Tracheal epithelial cell (primary cell): Measurements from ENCODE around the gene THYN1. TPM values are rescaled to one million over a fixed set of nuclear protein-coding genes. Genes with fewer than 3 reads are reported as not detected.

ENCODE experiments used
- total RNA-seq: library from RNA; depleted of rRNA; stranded (reverse); fragments of >200 nt; gene quantifications from 2 replicates; pipeline ENCODE4 v1.2.1, GENCODE V29; 2014

THYN1 gene
- 62.9 and 74.7 TPM in 2 replicates for total RNA-seq

GRCh38 chr11:134253188-134253993, at the start of gene THYN1, which contains the start of gene ACAD8:
TSS of gene THYN1 (minus strand) at chr11:134253352. CDS start at chr11:134252882, 470 bp downstream.
TSS of gene ACAD8 (plus strand) at chr11:134253568. CDS start at chr11:134253601, 33 bp downstream.

GRCh38 chr11:134275534-134276395, 22.6 kb upstream of the THYN1 start, which contains the start of gene GLB1L3:
TSS of gene GLB1L3 (plus strand) at chr11:134276379. CDS start at chr11:134276741, 362 bp downstream.

GRCh38 chr11:134223836-134224709, 29.1 kb downstream of the THYN1 start, which contains the start of the genes NCAPD3 and VPS26B:
TSS of gene NCAPD3 (minus strand) at chr11:134223967. CDS start at chr11:134223926, 41 bp downstream.
TSS of gene VPS26B (plus strand) at chr11:134224671. CDS start at chr11:134225123, 452 bp downstream.

Other genes with a start within 250 kb of the THYN1 start
- 0.64 and 1.7 TPM in 2 replicates for gene JAM3, start 184.3 kb downstream of the THYN1 start, total RNA-seq
- 6.7 and 6.8 TPM in 2 replicates for gene NCAPD3, start 29.4 kb downstream of the THYN1 start, total RNA-seq
- gene VPS26B, start 28.7 kb downstream of the THYN1 start, total RNA-seq = 20.9 and 25.3 TPM in 2 replicates
- 11.3 and 14.5 TPM in 2 replicates for gene ACAD8, start 216 bp upstream of the THYN1 start, total RNA-seq
- gene GLB1L3, start 23.0 kb upstream of the THYN1 start, total RNA-seq = 2.1 and 3.9 TPM in 2 replicates
- 2.6 and 4.3 TPM in 2 replicates for gene GLB1L2, start 78.6 kb upstream of the THYN1 start, total RNA-seq
- not detected in 2 replicates for gene B3GAT1, start 158.9 kb upstream of the THYN1 start, total RNA-seq